Measurements from ENCODE around the gene SDC3.

The SDC3 gene

GRCh38 chr1:30880678-30881318 is 27.8 kb downstream of the SDC3 start:
- no peak overlapping the region for H3K4me3 ChIP-seq (ENCODE audit: control insufficient read depth in 1 of 7, extremely low read depth in 1 of 7, insufficient read depth in 4 of 7, low read depth in 2 of 7, low read length in 6 of 7)
- ChIA-PET CTCF (interaction anchor here (2.8 kb wide), 1 partner anchor 12 kb away, joined by 7 read pairs; no protein-coding TSS in a partner anchor), POLR2A (no interaction called here)
- H3K36me3 ChIP-seq (ENCODE audit: control insufficient read depth in 4 of 4, insufficient read depth in 4 of 4, low read length in 3 of 4) = no peaks in the 10 kb centered on the region
- H3K9me3 ChIP-seq (ENCODE audit: control extremely low read depth in 1 of 5, control insufficient read depth in 4 of 5, insufficient read depth in 2 of 5, low read depth in 1 of 5, low read length in 4 of 5) = no peaks in the 10 kb centered on the region
- peaks cover 0 to 94% (median 48%) of the 10 kb centered on the region in 5 experiments for H3K27me3 ChIP-seq (replicated peaks in 2 of 5; ENCODE audit: control insufficient read depth in 4 of 5, insufficient read depth in 5 of 5, low read length in 4 of 5)
- 53% methylated on average over 4 of the region's 11 CpGs for WGBS (ENCODE audit: insufficient coverage)
- H3K27ac ChIP-seq (ENCODE audit: insufficient read depth in 1 of 2, low read depth in 1 of 2, low read length in 2 of 2, poor library complexity in 1 of 2, severe bottlenecking in 2 of 2) = no peak overlapping the region
- H3K4me1 ChIP-seq (ENCODE audit: control extremely low read depth in 1 of 4, control insufficient read depth in 4 of 4, insufficient read depth in 4 of 4, low read length in 3 of 4) = peaks cover 0 to 7% (median 0%) of the 10 kb centered on the region in 4 experiments
- no peak for DNase-seq

GRCh38 chr1:30879940-30880677 is 28.4 kb downstream of the SDC3 start:
- CTCF ChIA-PET = no interaction called here
- POLR2A ChIA-PET = no interaction called here
- DNase-seq = no peak
- H3K4me3 ChIP-seq (ENCODE audit: control insufficient read depth in 1 of 7, extremely low read depth in 1 of 7, insufficient read depth in 4 of 7, low read depth in 2 of 7, low read length in 6 of 7) = no peak overlapping the region
- peaks cover 0 to 7% (median 0%) of the 10 kb centered on the region in 4 experiments for H3K4me1 ChIP-seq (ENCODE audit: control extremely low read depth in 1 of 4, control insufficient read depth in 4 of 4, insufficient read depth in 4 of 4, low read length in 3 of 4)
- peaks cover 0 to 95% (median 48%) of the 10 kb centered on the region in 5 experiments for H3K27me3 ChIP-seq (replicated peaks in 2 of 5; ENCODE audit: control insufficient read depth in 4 of 5, insufficient read depth in 5 of 5, low read length in 4 of 5)
- H3K36me3 ChIP-seq (ENCODE audit: control insufficient read depth in 4 of 4, insufficient read depth in 4 of 4, low read length in 3 of 4) = no peaks in the 10 kb centered on the region
- peaks cover 0 to 6% (median 0%) of the 10 kb centered on the region in 5 experiments for H3K9me3 ChIP-seq (ENCODE audit: control extremely low read depth in 1 of 5, control insufficient read depth in 4 of 5, insufficient read depth in 2 of 5, low read depth in 1 of 5, low read length in 4 of 5)
- no peak overlapping the region for H3K27ac ChIP-seq (ENCODE audit: insufficient read depth in 1 of 2, low read depth in 1 of 2, low read length in 2 of 2, poor library complexity in 1 of 2, severe bottlenecking in 2 of 2)
- 74% methylated on average over 6 of the region's 17 CpGs for WGBS (ENCODE audit: insufficient coverage)

GRCh38 chr1:30879126-30879786 is 29.3 kb downstream of the SDC3 start:
- Histone ChIP-seq H3K27me3 (replicated peaks in 2 of 5; ENCODE audit: control insufficient read depth in 4 of 5, insufficient read depth in 5 of 5, low read length in 4 of 5) (peaks cover 0 to 99% (median 47%) of the 10 kb centered on the region in 5 experiments), H3K27ac (ENCODE audit: insufficient read depth in 1 of 2, low read depth in 1 of 2, low read length in 2 of 2, poor library complexity in 1 of 2, severe bottlenecking in 2 of 2) (no peak overlapping the region), H3K4me1 (ENCODE audit: control extremely low read depth in 1 of 4, control insufficient read depth in 4 of 4, insufficient read depth in 4 of 4, low read length in 3 of 4) (peaks cover 0 to 7% (median 0%) of the 10 kb centered on the region in 4 experiments), H3K4me3 (ENCODE audit: control insufficient read depth in 1 of 7, extremely low read depth in 1 of 7, insufficient read depth in 4 of 7, low read depth in 2 of 7, low read length in 6 of 7) (no peak overlapping the region), H3K36me3 (ENCODE audit: control insufficient read depth in 4 of 4, insufficient read depth in 4 of 4, low read length in 3 of 4) (no peaks in the 10 kb centered on the region), H3K9me3 (ENCODE audit: control extremely low read depth in 1 of 5, control insufficient read depth in 4 of 5, insufficient read depth in 2 of 5, low read depth in 1 of 5, low read length in 4 of 5) (peaks cover 0 to 13% (median 1%) of the 10 kb centered on the region in 5 experiments)
- DNase-seq = no peak
- POLR2A ChIA-PET = no interaction called here
- CTCF ChIA-PET = no interaction called here
- WGBS (ENCODE audit: insufficient coverage) = 20% methylated on average over 1 of the region's 4 CpGs

- CTCF ChIA-PET = interaction anchor here (0.9 kb wide), 1 partner anchor 75 kb away, joined by 3 read pairs; no protein-coding TSS in a partner anchor
- no peak overlapping the region for H3K27ac ChIP-seq (ENCODE audit: insufficient read depth in 1 of 2, low read depth in 1 of 2, low read length in 2 of 2, poor library complexity in 1 of 2, severe bottlenecking in 2 of 2)
- WGBS (ENCODE audit: insufficient coverage) = 81% methylated on average over 13 of the region's 13 CpGs
- peaks cover 2 to 20% (median 8%) of the 10 kb centered on the region in 5 experiments for H3K9me3 ChIP-seq (ENCODE audit: control extremely low read depth in 1 of 5, control insufficient read depth in 4 of 5, insufficient read depth in 2 of 5, low read depth in 1 of 5, low read length in 4 of 5)
- H3K4me1 ChIP-seq (ENCODE audit: control extremely low read depth in 1 of 4, control insufficient read depth in 4 of 4, insufficient read depth in 4 of 4, low read length in 3 of 4) = peaks cover 0 to 7% (median 0%) of the 10 kb centered on the region in 4 experiments
- H3K27me3 ChIP-seq (replicated peaks in 2 of 5; ENCODE audit: control insufficient read depth in 4 of 5, insufficient read depth in 5 of 5, low read length in 4 of 5) = peaks cover 0 to 99% (median 47%) of the 10 kb centered on the region in 5 experiments
- POLR2A ChIA-PET = no interaction called here
- no peak overlapping the region for H3K4me3 ChIP-seq (ENCODE audit: control insufficient read depth in 1 of 7, extremely low read depth in 1 of 7, insufficient read depth in 4 of 7, low read depth in 2 of 7, low read length in 6 of 7)
- no peak for DNase-seq
- H3K36me3 ChIP-seq (ENCODE audit: control insufficient read depth in 4 of 4, insufficient read depth in 4 of 4, low read length in 3 of 4) = no peaks in the 10 kb centered on the region
Observed at GRCh38 chr1:30878559-30878958, 30.0 kb downstream of the SDC3 start.

GRCh38 chr1:30878016-30878415 is 30.5 kb downstream of the SDC3 start:
- H3K4me1 ChIP-seq (ENCODE audit: control extremely low read depth in 1 of 4, control insufficient read depth in 4 of 4, insufficient read depth in 4 of 4, low read length in 3 of 4) = peaks cover 0 to 7% (median 0%) of the 10 kb centered on the region in 4 experiments

GRCh38 chr1:30877205-30877912 is 31.2 kb downstream of the SDC3 start:
- Histone ChIP-seq H3K4me3 (ENCODE audit: control insufficient read depth in 1 of 7, extremely low read depth in 1 of 7, insufficient read depth in 4 of 7, low read depth in 2 of 7, low read length in 6 of 7) (no peak overlapping the region), H3K27me3 (replicated peaks in 2 of 5; ENCODE audit: control insufficient read depth in 4 of 5, insufficient read depth in 5 of 5, low read length in 4 of 5) (peaks cover 0 to 99% (median 44%) of the 10 kb centered on the region in 5 experiments), H3K27ac (ENCODE audit: insufficient read depth in 1 of 2, low read depth in 1 of 2, low read length in 2 of 2, poor library complexity in 1 of 2, severe bottlenecking in 2 of 2) (no peak overlapping the region), H3K9me3 (ENCODE audit: control extremely low read depth in 1 of 5, control insufficient read depth in 4 of 5, insufficient read depth in 2 of 5, low read depth in 1 of 5, low read length in 4 of 5) (peaks cover 2 to 32% (median 20%) of the 10 kb centered on the region in 5 experiments), H3K4me1 (ENCODE audit: control extremely low read depth in 1 of 4, control insufficient read depth in 4 of 4, insufficient read depth in 4 of 4, low read length in 3 of 4) (peaks cover 0 to 7% (median 0%) of the 10 kb centered on the region in 4 experiments), H3K36me3 (ENCODE audit: control insufficient read depth in 4 of 4, insufficient read depth in 4 of 4, low read length in 3 of 4) (no peaks in the 10 kb centered on the region)
- CTCF ChIA-PET = interaction anchor here (0.7 to 1.0 kb wide), 3 partner anchors 51 to 76 kb away, joined by 3 read pairs; no protein-coding TSS in a partner anchor
- DNase-seq = peak in 2 of 3 donors; percentile 23 to 25
- POLR2A ChIA-PET = interaction anchor here (0.6 kb wide), 1 partner anchor 15 kb away, joined by 3 read pairs; no protein-coding TSS in a partner anchor
- 33% methylated on average over 10 of the region's 10 CpGs for WGBS (ENCODE audit: insufficient coverage)

More at GRCh38 chr1:30878016-30878415, 30.5 kb downstream of the SDC3 start:
- Histone ChIP-seq H3K27me3 (replicated peaks in 2 of 5; ENCODE audit: control insufficient read depth in 4 of 5, insufficient read depth in 5 of 5, low read length in 4 of 5) (peaks cover 0 to 99% (median 47%) of the 10 kb centered on the region in 5 experiments), H3K36me3 (ENCODE audit: control insufficient read depth in 4 of 4, insufficient read depth in 4 of 4, low read length in 3 of 4) (no peaks in the 10 kb centered on the region), H3K4me3 (ENCODE audit: control insufficient read depth in 1 of 7, extremely low read depth in 1 of 7, insufficient read depth in 4 of 7, low read depth in 2 of 7, low read length in 6 of 7) (no peak overlapping the region), H3K9me3 (ENCODE audit: control extremely low read depth in 1 of 5, control insufficient read depth in 4 of 5, insufficient read depth in 2 of 5, low read depth in 1 of 5, low read length in 4 of 5) (peaks cover 2 to 25% (median 14%) of the 10 kb centered on the region in 5 experiments), H3K27ac (ENCODE audit: insufficient read depth in 1 of 2, low read depth in 1 of 2, low read length in 2 of 2, poor library complexity in 1 of 2, severe bottlenecking in 2 of 2) (no peak overlapping the region)
- no peak for DNase-seq
- whole genome bisulfite sequencing (ENCODE audit: insufficient coverage) = 79% methylated on average over 9 of the region's 9 CpGs
- CTCF ChIA-PET = interaction anchor here (0.7 to 0.9 kb wide), 2 partner anchors 51 to 74 kb away, joined by 3 read pairs; no protein-coding TSS in a partner anchor
- POLR2A ChIA-PET = interaction anchor here (0.6 kb wide), 1 partner anchor 15 kb away, joined by 3 read pairs; no protein-coding TSS in a partner anchor

All from common myeloid progenitor, CD34-positive (primary cell).